ENCODE data around the gene ACVR2B. TPM values are rescaled to one million over a fixed set of nuclear protein-coding genes. Genes with fewer than 3 reads are reported as not detected.
A peak's percentile ranks its signal among the peaks of the same experiment; 100 is the strongest.

Gene ACVR2B
- total and polyA plus RNA-seq, 7 donors = 0.59 to 11.9 (median 3.4) TPM

GRCh38 chr3:38524141-38524739 lies 70.5 kb downstream of the ACVR2B start:
- Histone ChIP-seq H3K36me3 (ENCODE audit: insufficient read depth in 1 of 2, low read depth in 1 of 2) (peaks cover 3 to 52% of the 10 kb centered on the region in 2 donors), H3K4me1 (peaks cover 9% of the 10 kb centered on the region)

GRCh38 chr3:38526792-38527191 lies 73.1 kb downstream of the ACVR2B start:
- DNase-seq = no peak

More at GRCh38 chr3:38524141-38524739, 70.5 kb downstream of the ACVR2B start:
- Histone ChIP-seq H3K27me3 (ENCODE audit: insufficient read depth in 3 of 3, low read length in 2 of 3) (no peaks in the 10 kb centered on the region), H3K9me3 (no peaks in the 10 kb centered on the region), H3K27ac (no peak overlapping the region), H3K4me3 (no peak overlapping the region)
- intact Hi-C loops (cut with DNase I) = loop anchor here (10.0 kb wide), 3 partner anchors 321 to 511 kb away; no protein-coding TSS in a partner anchor
- ATAC-seq (no peak), DNase-seq (no peak)
- no peak for TF ChIP-seq CTCF (IDR thresholded peaks at IDR 0.05)
- 93 to 97% (median 96%) methylated on average over 5 of the region's 5 CpGs for WGBS, 3 donors

GRCh38 chr3:38528457-38528856 lies 74.8 kb downstream of the ACVR2B start:
- ATAC-seq (peak in 3 of 4 donors; percentile 54 to 86 (median 83)), DNase-seq (no peak)
- no peak overlapping the region for H3K4me3 ChIP-seq
- no peaks in the 10 kb centered on the region for H3K4me1 ChIP-seq
- intact Hi-C loops (cut with DNase I) = loop anchor here (10.0 kb wide), 3 partner anchors 316 to 506 kb away; no protein-coding TSS in a partner anchor
- H3K36me3 ChIP-seq (ENCODE audit: insufficient read depth in 1 of 2, low read depth in 1 of 2) = peaks cover 3 to 50% of the 10 kb centered on the region in 2 donors
- 88 to 93% (median 90%) methylated on average over 1 of the region's 1 CpG for WGBS, 3 donors
- no peak overlapping the region for H3K27ac ChIP-seq
- peak; percentile 8 for TF ChIP-seq CTCF (IDR thresholded peaks at IDR 0.05)
- H3K27me3 ChIP-seq (ENCODE audit: insufficient read depth in 3 of 3, low read length in 2 of 3) = no peaks in the 10 kb centered on the region
- no peaks in the 10 kb centered on the region for H3K9me3 ChIP-seq

More at GRCh38 chr3:38526792-38527191, 73.1 kb downstream of the ACVR2B start:
- H3K9me3 ChIP-seq = no peaks in the 10 kb centered on the region
- no peaks in the 10 kb centered on the region for H3K4me1 ChIP-seq
- H3K27me3 ChIP-seq (ENCODE audit: insufficient read depth in 3 of 3, low read length in 2 of 3) = no peaks in the 10 kb centered on the region
- intact Hi-C loops (cut with DNase I) = loop anchor here (10.0 kb wide), 3 partner anchors 318 to 508 kb away; no protein-coding TSS in a partner anchor
- no peak overlapping the region for H3K4me3 ChIP-seq
- ATAC-seq = no peak
- no peak overlapping the region for H3K27ac ChIP-seq
- H3K36me3 ChIP-seq (ENCODE audit: insufficient read depth in 1 of 2, low read depth in 1 of 2) = peaks cover 3 to 62% of the 10 kb centered on the region in 2 donors
- TF ChIP-seq CTCF (IDR thresholded peaks at IDR 0.05) = no peak
- WGBS, 3 donors = 96 to 98% (median 97%) methylated on average over 14 of the region's 14 CpGs

GRCh38 chr3:38532529-38532928 lies 78.8 kb downstream of the ACVR2B start:
- H3K4me1 ChIP-seq = no peaks in the 10 kb centered on the region
- intact Hi-C loops (cut with DNase I) = no loop called here

More at GRCh38 chr3:38532529-38532928, 78.8 kb downstream of the ACVR2B start:
- DNase-seq (no peak), ATAC-seq (no peak)
- Histone ChIP-seq H3K9me3 (no peaks in the 10 kb centered on the region), H3K27me3 (ENCODE audit: insufficient read depth in 3 of 3, low read length in 2 of 3) (no peaks in the 10 kb centered on the region), H3K27ac (no peak overlapping the region), H3K36me3 (ENCODE audit: insufficient read depth in 1 of 2, low read depth in 1 of 2) (peaks cover 0 to 33% of the 10 kb centered on the region in 2 donors), H3K4me3 (no peak overlapping the region)
- 62 to 83% (median 63%) methylated on average over 3 of the region's 3 CpGs for WGBS, 3 donors
- no peak for TF ChIP-seq CTCF (IDR thresholded peaks at IDR 0.05)

Measured in psoas muscle (tissue), 8 donors.